ENCODE measurements around the gene PAPPA. TPM values are rescaled to one million over a fixed set of nuclear protein-coding genes. Genes with fewer than 3 reads are reported as not detected.

The PAPPA gene
- total and polyA plus RNA-seq, 2 donors, result 0.28 to 0.34 TPM

- no peak overlapping the region for H3K27ac ChIP-seq (ENCODE audit: low read depth in 1 of 2, low read length in 1 of 2)
- peaks cover 0 to 7% of the 10 kb centered on the region in 2 donors for H3K9me3 ChIP-seq (ENCODE audit: control insufficient read depth in 2 of 2, insufficient read depth in 1 of 2, low read length in 1 of 2)
- 98% methylated on average over 1 of the region's 1 CpG for WGBS
- H3K27me3 ChIP-seq (ENCODE audit: control insufficient read depth in 2 of 2, insufficient read depth in 1 of 2, low read length in 1 of 2), result no peaks in the 10 kb centered on the region
- H3K4me3 ChIP-seq (ENCODE audit: low read length in 2 of 2), result no peak overlapping the region
- DNase-seq (ENCODE audit: low read depth in 6 of 9, low spot score in 9 of 9), result no peak
- no peaks in the 10 kb centered on the region for H3K4me1 ChIP-seq (ENCODE audit: control insufficient read depth in 2 of 2, insufficient read depth in 2 of 2, low read length in 2 of 2)
- no peaks in the 10 kb centered on the region for H3K36me3 ChIP-seq (ENCODE audit: control insufficient read depth in 2 of 2, insufficient read depth in 2 of 2, low read length in 1 of 2)
Measured at GRCh38 chr9:116436121-116436520, 282.5 kb downstream of the PAPPA start.

GRCh38 chr9:116437411-116438370 lies 284.1 kb downstream of the PAPPA start:
- no peaks in the 10 kb centered on the region for H3K36me3 ChIP-seq (ENCODE audit: control insufficient read depth in 2 of 2, insufficient read depth in 2 of 2, low read length in 1 of 2)
- peaks cover 0 to 7% of the 10 kb centered on the region in 2 donors for H3K9me3 ChIP-seq (ENCODE audit: control insufficient read depth in 2 of 2, insufficient read depth in 1 of 2, low read length in 1 of 2)
- DNase-seq (ENCODE audit: low read depth in 6 of 9, low spot score in 9 of 9), result no peak
- no peak overlapping the region for H3K27ac ChIP-seq (ENCODE audit: low read depth in 1 of 2, low read length in 1 of 2)
- H3K27me3 ChIP-seq (ENCODE audit: control insufficient read depth in 2 of 2, insufficient read depth in 1 of 2, low read length in 1 of 2), result no peaks in the 10 kb centered on the region
- WGBS, result 89% methylated on average over 11 of the region's 11 CpGs
- no peaks in the 10 kb centered on the region for H3K4me1 ChIP-seq (ENCODE audit: control insufficient read depth in 2 of 2, insufficient read depth in 2 of 2, low read length in 2 of 2)
- H3K4me3 ChIP-seq (ENCODE audit: low read length in 2 of 2), result no peak overlapping the region

- Histone ChIP-seq H3K27ac (ENCODE audit: low read depth in 1 of 2, low read length in 1 of 2) (no peak overlapping the region), H3K36me3 (ENCODE audit: control insufficient read depth in 2 of 2, insufficient read depth in 2 of 2, low read length in 1 of 2) (no peaks in the 10 kb centered on the region), H3K27me3 (ENCODE audit: control insufficient read depth in 2 of 2, insufficient read depth in 1 of 2, low read length in 1 of 2) (no peaks in the 10 kb centered on the region), H3K4me1 (ENCODE audit: control insufficient read depth in 2 of 2, insufficient read depth in 2 of 2, low read length in 2 of 2) (no peaks in the 10 kb centered on the region), H3K9me3 (ENCODE audit: control insufficient read depth in 2 of 2, insufficient read depth in 1 of 2, low read length in 1 of 2) (peaks cover 0 to 2% of the 10 kb centered on the region in 2 donors), H3K4me3 (ENCODE audit: low read length in 2 of 2) (no peak overlapping the region)
- no peak for DNase-seq (ENCODE audit: low read depth in 6 of 9, low spot score in 9 of 9)
Measured at GRCh38 chr9:116442528-116442927, 288.9 kb downstream of the PAPPA start.

- no peak overlapping the region for H3K27ac ChIP-seq (ENCODE audit: low read depth in 1 of 2, low read length in 1 of 2)
- 10% methylated on average over 6 of the region's 6 CpGs for WGBS
- no peak for DNase-seq (ENCODE audit: low read depth in 6 of 9, low spot score in 9 of 9)
- H3K4me3 ChIP-seq (ENCODE audit: low read length in 2 of 2), result no peak overlapping the region
- H3K4me1 ChIP-seq (ENCODE audit: control insufficient read depth in 2 of 2, insufficient read depth in 2 of 2, low read length in 2 of 2), result no peaks in the 10 kb centered on the region
- H3K27me3 ChIP-seq (ENCODE audit: control insufficient read depth in 2 of 2, insufficient read depth in 1 of 2, low read length in 1 of 2), result no peaks in the 10 kb centered on the region
- H3K9me3 ChIP-seq (ENCODE audit: control insufficient read depth in 2 of 2, insufficient read depth in 1 of 2, low read length in 1 of 2), result no peaks in the 10 kb centered on the region
- H3K36me3 ChIP-seq (ENCODE audit: control insufficient read depth in 2 of 2, insufficient read depth in 2 of 2, low read length in 1 of 2), result no peaks in the 10 kb centered on the region
Measured at GRCh38 chr9:116447934-116448333, 294.3 kb downstream of the PAPPA start.

- H3K27ac ChIP-seq (ENCODE audit: low read depth in 1 of 2, low read length in 1 of 2), result no peak overlapping the region
- no peaks in the 10 kb centered on the region for H3K36me3 ChIP-seq (ENCODE audit: control insufficient read depth in 2 of 2, insufficient read depth in 2 of 2, low read length in 1 of 2)
- no peak for DNase-seq (ENCODE audit: low read depth in 6 of 9, low spot score in 9 of 9)
- WGBS, result 33% methylated on average over 3 of the region's 3 CpGs
- no peaks in the 10 kb centered on the region for H3K9me3 ChIP-seq (ENCODE audit: control insufficient read depth in 2 of 2, insufficient read depth in 1 of 2, low read length in 1 of 2)
- no peaks in the 10 kb centered on the region for H3K27me3 ChIP-seq (ENCODE audit: control insufficient read depth in 2 of 2, insufficient read depth in 1 of 2, low read length in 1 of 2)
- no peaks in the 10 kb centered on the region for H3K4me1 ChIP-seq (ENCODE audit: control insufficient read depth in 2 of 2, insufficient read depth in 2 of 2, low read length in 2 of 2)
- no peak overlapping the region for H3K4me3 ChIP-seq (ENCODE audit: low read length in 2 of 2)
Measured at GRCh38 chr9:116448431-116448830, 294.8 kb downstream of the PAPPA start.

- Histone ChIP-seq H3K9me3 (ENCODE audit: control insufficient read depth in 2 of 2, insufficient read depth in 1 of 2, low read length in 1 of 2) (no peaks in the 10 kb centered on the region), H3K36me3 (ENCODE audit: control insufficient read depth in 2 of 2, insufficient read depth in 2 of 2, low read length in 1 of 2) (no peaks in the 10 kb centered on the region), H3K4me1 (ENCODE audit: control insufficient read depth in 2 of 2, insufficient read depth in 2 of 2, low read length in 2 of 2) (no peaks in the 10 kb centered on the region), H3K27ac (ENCODE audit: low read depth in 1 of 2, low read length in 1 of 2) (no peak overlapping the region), H3K4me3 (ENCODE audit: low read length in 2 of 2) (no peak overlapping the region), H3K27me3 (ENCODE audit: control insufficient read depth in 2 of 2, insufficient read depth in 1 of 2, low read length in 1 of 2) (no peaks in the 10 kb centered on the region)
- no peak for DNase-seq (ENCODE audit: low read depth in 6 of 9, low spot score in 9 of 9)
- WGBS, result 93% methylated on average over 3 of the region's 3 CpGs
Measured at GRCh38 chr9:116449949-116450348, 296.4 kb downstream of the PAPPA start.

GRCh38 chr9:116450378-116451139 lies 297.0 kb downstream of the PAPPA start:
- Histone ChIP-seq H3K4me1 (ENCODE audit: control insufficient read depth in 2 of 2, insufficient read depth in 2 of 2, low read length in 2 of 2) (no peaks in the 10 kb centered on the region), H3K36me3 (ENCODE audit: control insufficient read depth in 2 of 2, insufficient read depth in 2 of 2, low read length in 1 of 2) (no peaks in the 10 kb centered on the region), H3K27me3 (ENCODE audit: control insufficient read depth in 2 of 2, insufficient read depth in 1 of 2, low read length in 1 of 2) (no peaks in the 10 kb centered on the region), H3K4me3 (ENCODE audit: low read length in 2 of 2) (no peak overlapping the region), H3K9me3 (ENCODE audit: control insufficient read depth in 2 of 2, insufficient read depth in 1 of 2, low read length in 1 of 2) (no peaks in the 10 kb centered on the region), H3K27ac (ENCODE audit: low read depth in 1 of 2, low read length in 1 of 2) (no peak overlapping the region)
- 76% methylated on average over 3 of the region's 3 CpGs for WGBS
- DNase-seq (ENCODE audit: low read depth in 6 of 9, low spot score in 9 of 9), result no peak

- H3K36me3 ChIP-seq (ENCODE audit: control insufficient read depth in 2 of 2, insufficient read depth in 2 of 2, low read length in 1 of 2), result no peaks in the 10 kb centered on the region
- WGBS, result 83% methylated on average over 2 of the region's 2 CpGs
- H3K4me1 ChIP-seq (ENCODE audit: control insufficient read depth in 2 of 2, insufficient read depth in 2 of 2, low read length in 2 of 2), result no peaks in the 10 kb centered on the region
- no peak overlapping the region for H3K27ac ChIP-seq (ENCODE audit: low read depth in 1 of 2, low read length in 1 of 2)
- H3K4me3 ChIP-seq (ENCODE audit: low read length in 2 of 2), result no peak overlapping the region
- H3K27me3 ChIP-seq (ENCODE audit: control insufficient read depth in 2 of 2, insufficient read depth in 1 of 2, low read length in 1 of 2), result no peaks in the 10 kb centered on the region
- no peak for DNase-seq (ENCODE audit: low read depth in 6 of 9, low spot score in 9 of 9)
- no peaks in the 10 kb centered on the region for H3K9me3 ChIP-seq (ENCODE audit: control insufficient read depth in 2 of 2, insufficient read depth in 1 of 2, low read length in 1 of 2)
Measured at GRCh38 chr9:116451500-116452115, 298.0 kb downstream of the PAPPA start.

All from thymus (tissue), 11 donors.